ENCODE results near the gene ADRM1.

Gene ADRM1

GRCh38 chr20:62311832-62312661, 9.2 kb downstream of the ADRM1 start:
- DNase-seq, result no peak

- DNase-seq, result no peak
These were observed 9.8 kb downstream of the ADRM1 start for GRCh38 chr20:62312662-62312977.

- DNase-seq, result no peak
These were observed 10.2 kb downstream of the ADRM1 start for GRCh38 chr20:62313021-62313420.

GRCh38 chr20:62313460-62314338, 10.9 kb downstream of the ADRM1 start:
- DNase-seq, result no peak

GRCh38 chr20:62314339-62314638, 11.5 kb downstream of the ADRM1 start:
- no peak for DNase-seq

GRCh38 chr20:62314711-62315302, 12.0 kb downstream of the ADRM1 start:
- no peak for DNase-seq

GRCh38 chr20:62315773-62316172, 13.0 kb downstream of the ADRM1 start:
- no peak for DNase-seq

- no peak for DNase-seq
These were observed 13.8 kb downstream of the ADRM1 start for GRCh38 chr20:62316331-62317166.

GRCh38 chr20:62317167-62317655, 14.4 kb downstream of the ADRM1 start:
- no peak for DNase-seq

- DNase-seq, result no peak
These were observed 15.9 kb downstream of the ADRM1 start for GRCh38 chr20:62318400-62319345.

- DNase-seq, result no peak
These were observed 16.6 kb downstream of the ADRM1 start for GRCh38 chr20:62319346-62319909.

- DNase-seq, result no peak
These were observed 18.0 kb downstream of the ADRM1 start for GRCh38 chr20:62320581-62321354.

- no peak for DNase-seq
These were observed 18.7 kb downstream of the ADRM1 start for GRCh38 chr20:62321521-62321948.

- DNase-seq, result no peak
These were observed 19.2 kb downstream of the ADRM1 start for GRCh38 chr20:62321975-62322374.

GRCh38 chr20:62322492-62323041, 19.8 kb downstream of the ADRM1 start:
- DNase-seq, result no peak

- no peak for DNase-seq
These were observed 20.6 kb downstream of the ADRM1 start for GRCh38 chr20:62323146-62323979.

- no peak for DNase-seq
These were observed 21.4 kb downstream of the ADRM1 start for GRCh38 chr20:62323980-62324906.

All from activated naive CD4-positive, alpha-beta T cell treated with Interleukin-2 at 50 U/mL for 16 hours (primary cell).